ENCODE results near the gene VAMP5. TPM values are rescaled to one million over a fixed set of nuclear protein-coding genes. Genes with fewer than 3 reads are reported as not detected.

Gene VAMP5, protein sequence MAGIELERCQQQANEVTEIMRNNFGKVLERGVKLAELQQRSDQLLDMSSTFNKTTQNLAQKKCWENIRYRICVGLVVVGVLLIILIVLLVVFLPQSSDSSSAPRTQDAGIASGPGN
- total RNA-seq (164 and 186 TPM in 2 replicates), polyA plus RNA-seq (624 and 648 TPM in 2 replicates), polyA minus RNA-seq (96.5 and 104 TPM in 2 replicates), Bru-seq, nascent RNA (percentile 76 among the genes with signal in this experiment), BruChase-seq, experiment 1, labeled RNA remaining after a 6-hour chase (percentile 76 among the genes with signal in this experiment), BruChase-seq, experiment 2, labeled RNA remaining after a 2-hour chase (percentile 67 among the genes with signal in this experiment)
- 398 and 453 TPM in 2 replicates for polyA plus RNA-seq (2011; cell fraction: cytosol; rRNA removed)
- polyA plus RNA-seq (2011; cell fraction: nucleus; rRNA removed) = 96.0 and 112 TPM in 2 replicates
- polyA plus RNA-seq (2012) = 305 and 367 TPM in 2 replicates
- polyA minus RNA-seq (2011; cell fraction: cytosol; rRNA and poly(A)+ RNA removed) = not detected
- polyA minus RNA-seq (2011; cell fraction: nucleus; rRNA and poly(A)+ RNA removed) = 9.9 and 13.3 TPM in 2 replicates
- long read RNA-seq, transcript VAMP5-201 (3 exons, 689 nt) = major isoform, 455 of 564 reads
- long read RNA-seq, partial matches to known transcripts = 14 of 564 reads
- long read RNA-seq, other reads (novel, unspliced or antisense) = 94 of 564 reads

DNA sequence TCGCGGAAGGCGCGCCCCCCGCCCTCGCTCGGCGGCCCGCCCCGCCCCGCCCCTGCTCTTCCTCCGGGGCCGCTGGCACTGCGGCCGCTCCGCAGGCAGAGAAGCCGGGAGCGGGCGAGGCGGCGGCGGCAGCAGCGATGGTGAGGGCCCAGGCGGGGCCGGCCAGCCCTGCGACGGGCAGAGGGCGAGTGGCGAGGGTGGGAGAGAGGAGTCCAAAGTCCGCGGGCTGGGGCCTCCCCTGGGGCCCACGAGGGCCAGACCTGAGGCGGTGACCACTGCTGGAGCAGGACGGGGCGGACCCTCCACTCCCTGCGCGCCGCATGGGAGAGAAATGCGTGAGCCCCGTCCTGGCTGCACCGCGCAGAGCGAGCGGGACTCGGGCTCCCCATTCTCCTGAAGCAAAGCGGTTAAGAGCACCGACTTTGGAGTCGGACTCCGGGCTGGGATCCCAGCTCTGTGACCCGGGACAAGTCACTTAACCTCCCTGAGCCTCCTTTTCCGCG is at the start of gene VAMP5:
Gene VAMP5 (plus strand): TSS at position 78 of the 503 bp plus-strand sequence. CDS start 60 bp downstream, at position 138.
- H3K9ac ChIP-seq (replicated peaks; ENCODE audit: extremely low read depth, insufficient read depth, low read length) = peak within 1 kb of the TSS; percentile 78
- H3K9me1 ChIP-seq (replicated peaks; ENCODE audit: control insufficient read depth, extremely low read depth, insufficient read depth, low read length) = no peaks in the 10 kb centered on the region
- TF ChIP-seq, protein P1, sequence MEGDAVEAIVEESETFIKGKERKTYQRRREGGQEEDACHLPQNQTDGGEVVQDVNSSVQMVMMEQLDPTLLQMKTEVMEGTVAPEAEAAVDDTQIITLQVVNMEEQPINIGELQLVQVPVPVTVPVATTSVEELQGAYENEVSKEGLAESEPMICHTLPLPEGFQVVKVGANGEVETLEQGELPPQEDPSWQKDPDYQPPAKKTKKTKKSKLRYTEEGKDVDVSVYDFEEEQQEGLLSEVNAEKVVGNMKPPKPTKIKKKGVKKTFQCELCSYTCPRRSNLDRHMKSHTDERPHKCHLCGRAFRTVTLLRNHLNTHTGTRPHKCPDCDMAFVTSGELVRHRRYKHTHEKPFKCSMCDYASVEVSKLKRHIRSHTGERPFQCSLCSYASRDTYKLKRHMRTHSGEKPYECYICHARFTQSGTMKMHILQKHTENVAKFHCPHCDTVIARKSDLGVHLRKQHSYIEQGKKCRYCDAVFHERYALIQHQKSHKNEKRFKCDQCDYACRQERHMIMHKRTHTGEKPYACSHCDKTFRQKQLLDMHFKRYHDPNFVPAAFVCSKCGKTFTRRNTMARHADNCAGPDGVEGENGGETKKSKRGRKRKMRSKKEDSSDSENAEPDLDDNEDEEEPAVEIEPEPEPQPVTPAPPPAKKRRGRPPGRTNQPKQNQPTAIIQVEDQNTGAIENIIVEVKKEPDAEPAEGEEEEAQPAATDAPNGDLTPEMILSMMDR (IDR thresholded peaks at IDR 0.05; ENCODE audit: extremely low read depth in 1 of 2, insufficient read depth in 1 of 2, low read depth in 1 of 2, low read length in 2 of 2) = no peak
- TF ChIP-seq MYC (IDR thresholded peaks at IDR 0.05; ENCODE audit: low read depth, low read length) (no peak), POLR2A (IDR thresholded peaks at IDR 0.05; ENCODE audit: low read depth, low read length) (no peak), GATA2 (IDR thresholded peaks at IDR 0.05; ENCODE audit: insufficient read depth, insufficient read length, low read depth, low read length) (no peak), POLR2AphosphoS5 (IDR thresholded peaks at IDR 0.05; ENCODE audit: insufficient read depth, low read depth, low read length) (peak; percentile 64), JUN (IDR thresholded peaks at IDR 0.05; ENCODE audit: borderline replicate concordance, insufficient read depth, insufficient read length, low read depth) (no peak)
- TF ChIP-seq, protein P2, sequence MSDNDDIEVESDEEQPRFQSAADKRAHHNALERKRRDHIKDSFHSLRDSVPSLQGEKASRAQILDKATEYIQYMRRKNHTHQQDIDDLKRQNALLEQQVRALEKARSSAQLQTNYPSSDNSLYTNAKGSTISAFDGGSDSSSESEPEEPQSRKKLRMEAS (IDR thresholded peaks at IDR 0.05; ENCODE audit: insufficient read depth, insufficient read length) = no peak
- H3K27me3 ChIP-seq (ENCODE audit: control insufficient read depth in 2 of 2, insufficient read depth in 2 of 2, low read length in 2 of 2) = no peaks in the 10 kb centered on the region
- H3K9me3 ChIP-seq (replicated peaks; ENCODE audit: control insufficient read depth, insufficient read depth, low read length) = no peaks in the 10 kb centered on the region
- peak within 1 kb of the TSS; percentile 66 for H3K27ac ChIP-seq (ENCODE audit: insufficient read depth, low read depth, low read length)
- H3K4me1 ChIP-seq (ENCODE audit: control insufficient read depth, extremely low read depth, insufficient read depth, low read length) = peaks cover 49% of the 10 kb centered on the region
- ChIA-PET CTCF (no interaction called here), POLR2A (interaction anchor here (1.3 kb wide), 1 partner anchor 22 kb away, joined by 5 read pairs; no protein-coding TSS in a partner anchor)
- H3K79me2 ChIP-seq (ENCODE audit: control insufficient read depth, insufficient read depth, low read length) = peaks cover 20% of the 10 kb centered on the region
- DNase-seq (ENCODE audit: low read depth, low spot score) (peak; percentile 44), FAIRE-seq (no peak)
- peak within 1 kb of the TSS; percentile 17 to 58 (median 55) for H3K4me3 ChIP-seq (replicated peaks in 1 of 3; ENCODE audit: insufficient read depth in 1 of 3, low read depth in 1 of 3, low read length in 3 of 3)
- H3K4me2 ChIP-seq (ENCODE audit: insufficient read depth, low read length) = peak within 1 kb of the TSS; percentile 88
- H4K20me1 ChIP-seq (replicated peaks; ENCODE audit: control insufficient read depth, extremely low read depth, insufficient read depth, low read length) = no peaks in the 10 kb centered on the region
- BruUV-seq (replicated peaks) = TSS peak; percentile 19
- peak within 1 kb of the TSS; percentile 62 for H2AFZ ChIP-seq (ENCODE audit: low read depth, low read length)
- no peaks in the 10 kb centered on the region for H3K36me3 ChIP-seq (ENCODE audit: control insufficient read depth in 2 of 2, extremely low read depth in 1 of 2, insufficient read depth in 2 of 2, low read length in 2 of 2)
- intact Hi-C loops (cut with micrococcal nuclease) (loop anchor here (2.0 kb wide), 1 partner anchor 32 kb away; the partner anchor contains the start of gene USP39), dilution Hi-C loops (cut with MboI; ENCODE audit: extremely low pct_ligation_motif_present, low sequenced_read_pairs) (no loop called here)
